HCT116 (cell line): ENCODE data around the gene BAIAP2.

Experiments used
- TCF7L2 ChIP-seq: IDR thresholded peaks from 2 replicates; pipeline ENCODE4 v1.7.0; 2011; ENCODE audit warnings: borderline replicate concordance, inconsistent platforms; ENCODE audit not compliant: insufficient read depth, insufficient read length; ENCODE audit errors: extremely low read depth
- TF ChIP-seq, protein P1 (sequence below), 3 experiments: fragments of 200-600 bp in 1 of 3; sonication (generic) in 1 of 3; IDR thresholded peaks in 2 of 3; conservative IDR thresholded peaks in 1 of 3; 2 replicates each; pipeline ENCODE4 v1.5.1; 2012 to 2017; ENCODE audit warnings: low read depth in 2 of 3, low read length in 2 of 3, antibody characterized with exemption in 1 of 3, borderline replicate concordance in 1 of 3, control low read depth in 1 of 3, mild to moderate bottlenecking in 1 of 3, mixed read lengths in 1 of 3, mixed run types in 1 of 3, moderate library complexity in 1 of 3; ENCODE audit not compliant: insufficient read depth in 1 of 3

- TF ChIP-seq, protein P1, sequence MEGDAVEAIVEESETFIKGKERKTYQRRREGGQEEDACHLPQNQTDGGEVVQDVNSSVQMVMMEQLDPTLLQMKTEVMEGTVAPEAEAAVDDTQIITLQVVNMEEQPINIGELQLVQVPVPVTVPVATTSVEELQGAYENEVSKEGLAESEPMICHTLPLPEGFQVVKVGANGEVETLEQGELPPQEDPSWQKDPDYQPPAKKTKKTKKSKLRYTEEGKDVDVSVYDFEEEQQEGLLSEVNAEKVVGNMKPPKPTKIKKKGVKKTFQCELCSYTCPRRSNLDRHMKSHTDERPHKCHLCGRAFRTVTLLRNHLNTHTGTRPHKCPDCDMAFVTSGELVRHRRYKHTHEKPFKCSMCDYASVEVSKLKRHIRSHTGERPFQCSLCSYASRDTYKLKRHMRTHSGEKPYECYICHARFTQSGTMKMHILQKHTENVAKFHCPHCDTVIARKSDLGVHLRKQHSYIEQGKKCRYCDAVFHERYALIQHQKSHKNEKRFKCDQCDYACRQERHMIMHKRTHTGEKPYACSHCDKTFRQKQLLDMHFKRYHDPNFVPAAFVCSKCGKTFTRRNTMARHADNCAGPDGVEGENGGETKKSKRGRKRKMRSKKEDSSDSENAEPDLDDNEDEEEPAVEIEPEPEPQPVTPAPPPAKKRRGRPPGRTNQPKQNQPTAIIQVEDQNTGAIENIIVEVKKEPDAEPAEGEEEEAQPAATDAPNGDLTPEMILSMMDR (IDR thresholded peaks at IDR 0.05 in 2 of 3, conservative IDR thresholded peaks at IDR 0.05 in 1 of 3; ENCODE audit: borderline replicate concordance in 1 of 3, insufficient read depth in 1 of 3, low read depth in 2 of 3, low read length in 2 of 3), result no peak
- TF ChIP-seq TCF7L2, result no peak
Observed at GRCh38 chr17:81117672-81118198, 82.8 kb downstream of the BAIAP2 start.
